Pulmonary artery endothelial cell (primary cell): ENCODE results near the gene TK1. TPM values are rescaled to one million over a fixed set of nuclear protein-coding genes. Genes with fewer than 3 reads are reported as not detected.
"Not testable (repeated sequence)": the region's sequence is repeated elsewhere in the genome, so short reads cannot be mapped to it uniquely, and the experiment has no call there.

Source experiments
- DNase-seq: peaks from one replicate; pipeline ENCODE4 v3.0.0-alpha.2; 2011; ENCODE audit warnings: low read depth, low spot score
- total RNA-seq: library from RNA; depleted of rRNA; stranded (reverse); fragments of >200 nt; gene quantifications from 2 replicates; pipeline ENCODE4 v1.2.3, GENCODE V29; 2014

Gene TK1
- 108 and 190 TPM in 2 replicates for total RNA-seq

GRCh38 chr17:78186692-78187595 is at the start of gene TK1, which contains the start of gene AFMID:
Gene TK1, minus strand, starts transcription at chr17:78187052. Its CDS starts 58 bp downstream, at chr17:78186994.
Gene AFMID, plus strand, starts transcription at chr17:78187362. Its CDS starts 9 bp downstream, at chr17:78187371.
- peak; percentile 87 for DNase-seq

DNA sequence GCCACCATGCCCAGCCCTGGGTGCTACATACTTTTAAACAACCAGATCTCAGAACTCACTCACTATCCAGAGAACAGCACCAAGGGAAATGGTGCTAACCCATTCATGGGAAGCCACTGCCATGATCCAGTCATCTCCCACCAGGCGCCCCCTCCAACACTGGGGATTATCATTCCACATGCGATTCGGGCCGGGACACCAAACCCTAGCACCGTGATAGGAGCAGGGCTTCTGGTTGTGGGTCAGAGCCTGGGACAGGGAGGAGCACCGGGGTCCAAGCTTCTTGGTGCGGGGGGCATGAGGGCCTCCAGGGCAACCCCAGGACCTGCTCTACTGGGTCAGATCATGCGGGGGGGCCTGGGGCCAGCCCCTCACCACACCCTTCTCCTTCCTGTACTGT is 49.0 kb upstream of the TK1 start:
- no peak for DNase-seq

DNA sequence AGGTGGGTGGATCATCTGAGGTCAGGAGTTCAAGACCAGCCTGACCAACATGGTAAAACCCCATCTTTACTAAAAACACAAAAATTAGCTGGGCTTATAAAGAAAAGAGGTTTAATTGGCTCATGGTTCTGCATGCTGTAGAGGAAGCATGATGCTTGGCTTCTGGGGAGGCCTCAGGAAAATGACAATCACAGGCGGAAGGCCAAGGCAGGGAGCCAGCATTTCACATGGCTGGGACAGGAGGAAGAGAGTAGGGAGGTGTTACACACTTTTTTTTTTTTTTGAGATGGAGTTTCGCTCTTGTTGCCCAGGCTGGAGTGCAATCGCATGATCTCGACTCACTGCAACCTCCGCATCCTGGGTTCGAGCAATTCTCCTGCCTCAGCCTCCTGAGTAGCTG is 48.2 kb upstream of the TK1 start:
- DNase-seq = not testable (repeated sequence)

DNA sequence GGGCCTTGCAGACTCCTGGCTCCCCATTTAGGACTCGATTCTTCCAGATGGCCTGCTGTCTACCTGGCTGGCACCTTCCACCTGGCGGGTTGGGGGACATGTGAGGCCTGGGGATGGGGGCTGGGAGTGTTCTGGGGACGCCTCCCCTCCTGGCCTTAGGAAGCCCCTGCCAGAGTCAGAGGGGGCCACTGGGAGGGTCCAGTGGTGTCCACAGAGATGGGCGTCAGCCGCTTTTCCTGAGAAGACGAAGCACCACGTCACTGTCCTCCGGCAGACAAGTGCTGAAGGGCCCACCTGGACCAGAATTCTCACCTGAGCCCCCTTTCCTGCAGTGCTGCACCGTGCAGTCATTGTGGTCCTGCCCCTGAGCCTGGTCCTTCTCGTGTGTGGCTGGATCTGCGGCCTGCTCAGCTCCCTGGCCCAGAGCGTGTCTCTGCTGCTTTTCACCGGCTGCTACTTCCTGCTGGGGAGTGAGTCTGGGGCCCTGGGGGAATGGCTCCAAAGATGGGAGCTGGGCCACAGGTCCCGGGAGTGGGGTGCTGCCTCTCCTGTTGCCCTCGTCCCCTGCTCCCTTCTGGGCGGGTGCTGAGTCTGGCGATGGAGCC is 47.5 kb upstream of the TK1 start:
- DNase-seq = no peak

- no peak for DNase-seq
These were observed 46.8 kb upstream of the TK1 start for GRCh38 chr17:78233678-78234077.

- no peak for DNase-seq
These were observed 46.0 kb upstream of the TK1 start for GRCh38 chr17:78232859-78233173.

GRCh38 chr17:78231991-78232858 is 45.4 kb upstream of the TK1 start:
- no peak for DNase-seq

DNA sequence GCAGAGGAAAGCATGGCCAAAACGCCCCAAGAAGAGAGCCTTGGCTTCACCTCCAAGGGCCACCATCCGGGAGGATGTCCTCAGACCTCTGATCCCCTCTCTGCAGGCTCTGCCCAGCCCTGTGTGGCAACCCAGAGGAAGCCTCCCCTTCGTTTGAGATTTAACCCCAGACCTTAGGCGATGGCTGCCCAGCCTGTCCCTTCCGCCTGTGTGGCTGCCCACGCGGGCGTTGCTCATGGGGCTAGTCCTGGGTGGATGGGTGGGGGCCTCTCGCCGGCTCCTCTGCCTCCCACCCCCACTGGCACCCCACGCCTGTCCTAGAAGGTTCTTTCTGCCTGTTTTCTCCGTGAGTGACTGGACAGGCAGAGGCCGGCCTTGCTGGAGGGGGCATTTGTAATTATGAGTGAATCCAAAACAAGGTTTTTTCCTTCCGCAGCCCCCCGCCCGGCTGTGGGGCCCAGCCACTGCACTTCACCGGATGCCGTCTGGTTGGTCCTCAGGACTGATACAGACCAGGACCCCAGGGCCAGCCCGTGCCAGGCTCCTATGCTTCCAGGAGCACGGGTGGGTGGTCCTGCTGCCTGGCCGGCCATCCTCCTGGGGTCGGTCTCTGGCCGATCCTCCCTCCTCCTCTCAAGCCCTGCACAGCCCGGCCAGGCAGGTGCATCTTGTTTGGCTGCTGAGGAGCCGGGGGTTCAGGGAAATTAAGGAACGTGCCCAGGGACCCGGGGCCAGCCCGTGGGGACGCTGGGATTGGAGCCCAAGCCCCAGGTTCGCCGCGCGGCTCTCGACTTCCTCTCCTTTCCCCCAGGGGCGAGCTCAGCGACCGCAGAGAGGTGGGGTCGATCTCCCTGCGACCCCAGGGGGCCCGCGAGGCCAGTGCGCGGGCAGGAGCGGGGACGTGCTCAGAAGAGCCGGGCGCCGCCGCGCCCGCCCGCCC is 44.4 kb upstream of the TK1 start, which contains the start of gene TMEM235:
Gene TMEM235, plus strand, starts transcription at position 636 of the 940 bp plus-strand sequence. CDS start 393 bp downstream, outside the sequence.
- DNase-seq = no peak

- no peak for DNase-seq
These were observed 43.6 kb upstream of the TK1 start for GRCh38 chr17:78230252-78230962.

GRCh38 chr17:78228176-78228575 is 41.3 kb upstream of the TK1 start:
- DNase-seq = no peak

GRCh38 chr17:78227455-78227916 is 40.6 kb upstream of the TK1 start:
- DNase-seq = no peak

GRCh38 chr17:78226759-78227454 is 40.1 kb upstream of the TK1 start:
- DNase-seq = no peak

- DNase-seq = no peak
These were observed 39.4 kb upstream of the TK1 start for GRCh38 chr17:78226055-78226758.

DNA sequence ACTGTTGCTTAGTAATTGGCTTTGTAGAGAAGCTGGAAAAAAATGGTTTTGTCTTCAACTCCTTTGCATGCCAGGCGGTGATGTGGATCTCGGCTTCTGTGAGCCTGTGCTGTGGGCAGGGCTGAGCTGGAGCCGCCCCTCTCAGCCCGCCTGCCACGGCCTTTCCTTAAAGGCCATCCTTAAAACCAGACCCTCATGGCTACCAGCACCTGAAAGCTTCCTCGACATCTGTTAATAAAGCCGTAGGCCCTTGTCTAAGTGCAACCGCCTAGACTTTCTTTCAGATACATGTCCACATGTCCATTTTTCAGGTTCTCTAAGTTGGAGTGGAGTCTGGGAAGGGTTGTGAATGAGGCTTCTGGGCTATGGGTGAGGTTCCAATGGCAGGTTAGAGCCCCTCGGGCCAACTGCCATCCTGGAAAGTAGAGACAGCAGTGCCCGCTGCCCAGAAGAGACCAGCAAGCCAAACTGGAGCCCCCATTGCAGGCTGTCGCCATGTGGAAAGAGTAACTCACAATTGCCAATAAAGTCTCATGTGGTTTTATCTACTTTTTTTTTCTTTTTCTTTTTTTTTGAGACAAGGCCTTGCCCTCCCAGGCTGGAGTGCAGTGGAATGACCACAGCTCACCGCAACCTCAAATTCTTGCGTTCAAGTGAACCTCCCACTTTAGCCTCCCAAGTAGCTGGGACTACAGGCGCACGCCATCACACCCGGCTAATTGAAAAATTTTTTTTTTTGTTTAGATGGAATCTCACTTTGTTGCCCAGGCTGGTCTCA is 38.4 kb upstream of the TK1 start:
- no peak for DNase-seq

DNA sequence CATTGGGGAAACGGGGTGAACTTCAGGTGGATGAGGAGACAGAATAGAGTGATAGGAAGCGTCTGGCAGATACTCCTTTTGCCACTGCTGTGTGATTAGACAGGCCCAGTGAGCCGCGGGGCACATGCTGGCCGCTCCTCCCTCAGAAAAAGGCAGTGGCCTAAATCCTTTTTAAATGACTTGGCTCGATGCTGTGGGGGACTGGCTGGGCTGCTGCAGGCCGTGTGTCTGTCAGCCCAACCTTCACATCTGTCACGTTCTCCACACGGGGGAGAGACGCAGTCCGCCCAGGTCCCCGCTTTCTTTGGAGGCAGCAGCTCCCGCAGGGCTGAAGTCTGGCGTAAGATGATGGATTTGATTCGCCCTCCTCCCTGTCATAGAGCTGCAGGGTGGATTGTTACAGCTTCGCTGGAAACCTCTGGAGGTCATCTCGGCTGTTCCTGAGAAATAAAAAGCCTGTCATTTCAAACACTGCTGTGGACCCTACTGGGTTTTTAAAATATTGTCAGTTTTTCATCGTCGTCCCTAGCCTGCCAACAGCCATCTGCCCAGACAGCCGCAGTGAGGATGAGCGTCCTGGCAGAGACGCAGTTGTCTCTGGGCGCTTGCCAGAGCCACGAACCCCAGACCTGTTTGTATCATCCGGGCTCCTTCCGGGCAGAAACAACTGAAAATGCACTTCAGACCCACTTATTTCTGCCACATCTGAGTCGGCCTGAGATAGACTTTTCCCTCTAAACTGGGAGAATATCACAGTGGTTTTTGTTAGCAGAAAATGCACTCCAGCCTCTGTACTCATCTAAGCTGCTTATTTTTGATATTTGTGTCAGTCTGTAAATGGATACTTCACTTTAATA is 37.6 kb upstream of the TK1 start:
- no peak for DNase-seq

GRCh38 chr17:78223765-78224164 is 36.9 kb upstream of the TK1 start:
- DNase-seq = no peak

GRCh38 chr17:78223061-78223460 is 36.2 kb upstream of the TK1 start:
- peak; percentile 33 for DNase-seq
